A549 (cell line): ENCODE measurements around the gene MEX3B. TPM values are rescaled to one million over a fixed set of nuclear protein-coding genes. Genes with fewer than 3 reads are reported as not detected.

Experiments used
- ATAC-seq, 2 experiments: fragments of 200-7000 bp in 1 of 2; fragments of >200 bp in 1 of 2; cut with Nextera tagmentation in 1 of 2; cut with Tn5 transposase in 1 of 2; 3 replicates each; pipeline versions ENCODE4 v1.8.0 to v1.9.1; 2018 to 2020; ENCODE audit warnings: mild to moderate bottlenecking in 1 of 2, moderate library complexity in 1 of 2
- CTCF ChIA-PET: fragments of 300-600 bp; sonication (Branson Sonifier 250); formaldehyde crosslinking; extraction: SDS; loops from one replicate; lab custom pipeline; 2021; ENCODE audit warnings: antibody characterized with exemption, inconsistent platforms; lab: Yijun Ruan, JAX
- POLR2A ChIA-PET: fragments of 350-600 bp; formaldehyde crosslinking; extraction: SDS; loops from one replicate; lab custom pipeline; 2021; ENCODE audit warnings: antibody characterized with exemption, inconsistent platforms; lab: Yijun Ruan, JAX
- DNase-seq, 2 experiments: peaks; one replicate each; pipeline versions ENCODE4 v3.0.0 to v3.0.0-alpha.2; 2011 to 2016; ENCODE audit warnings: low read depth in 1 of 2, low spot score in 1 of 2
- FAIRE-seq: peaks from 2 replicates; lab custom pipeline; 2011; peaks lifted over from hg19 to GRCh38; lab: Jason Lieb, UNC
- H3K27ac ChIP-seq, 2 experiments: fragments of >200 bp; sonication (Bioruptor Twin); formaldehyde crosslinking; 3 replicates each; pipeline ENCODE4 v1.5.1; 2016 to 2017
- H3K4me1 ChIP-seq: fragments of >200 bp; sonication (Bioruptor Twin); formaldehyde crosslinking; 3 replicates; pipeline ENCODE4 v1.6.1; 2016
- H3K4me2 ChIP-seq: fragments of >200 bp; sonication (Bioruptor Twin); formaldehyde crosslinking; 3 replicates; pipeline ENCODE4 v1.6.1; 2016
- H3K4me3 ChIP-seq: fragments of >200 bp; sonication (Bioruptor Twin); formaldehyde crosslinking; 3 replicates; pipeline ENCODE4 v1.5.1; 2016
- H3K9me3 ChIP-seq: fragments of >200 bp; sonication (Bioruptor Twin); formaldehyde crosslinking; 3 replicates; pipeline ENCODE4 v1.6.1; 2016
- ATOH8 ChIP-seq: fragments of 250-450 bp; sonication (Bioruptor Pico); IDR thresholded peaks from 2 replicates; pipeline ENCODE4 v1.5.0; 2020; ENCODE audit warnings: low read depth, mild to moderate bottlenecking, moderate library complexity
- BHLHE40 ChIP-seq: IDR thresholded peaks from 2 replicates; pipeline ENCODE4 v1.6.1; 2012; ENCODE audit warnings: low read depth, low read length, inconsistent platforms
- CHD4 ChIP-seq: fragments of 200-600 bp; sonication (generic); IDR thresholded peaks from 2 replicates; pipeline ENCODE4 v1.6.1; 2016; ENCODE audit warnings: antibody characterized with exemption, mild to moderate bottlenecking, borderline replicate concordance
- EP300 ChIP-seq, 2 experiments: fragments of >200 bp; sonication (Bioruptor Twin); formaldehyde crosslinking; IDR thresholded peaks; 2 replicates in 1 of 2; 3 replicates in 1 of 2; pipeline ENCODE4 v1.6.1; 2016 to 2017
- ESRRA ChIP-seq: fragments of 150-350 bp; IDR thresholded peaks from 2 replicates; pipeline ENCODE4 v1.6.1; 2014; ENCODE audit warnings: mild to moderate bottlenecking, low read length, borderline replicate concordance
- FOXS1 ChIP-seq: fragments of 250-450 bp; sonication (Bioruptor Pico); IDR thresholded peaks from 2 replicates; pipeline ENCODE4 v1.5.0; 2020; ENCODE audit warnings: mild to moderate bottlenecking, moderate library complexity
- GATA3 ChIP-seq: IDR thresholded peaks from 2 replicates; pipeline ENCODE4 v1.6.1; 2012; ENCODE audit warnings: borderline replicate concordance
- HMGXB4 ChIP-seq: fragments of 250-450 bp; sonication (Bioruptor Pico); IDR thresholded peaks from 2 replicates; pipeline ENCODE4 v1.5.0; 2021; ENCODE audit warnings: mild to moderate bottlenecking, moderate library complexity, borderline replicate concordance
- JUNB ChIP-seq: fragments of >200 bp; sonication (Bioruptor Twin); formaldehyde crosslinking; IDR thresholded peaks from 2 replicates; pipeline ENCODE4 v1.6.1; 2016
- KDM1A ChIP-seq: fragments of 200-600 bp; sonication (generic); IDR thresholded peaks from 2 replicates; pipeline ENCODE4 v1.6.1; 2016; ENCODE audit warnings: low read depth, mild to moderate bottlenecking
- KDM5A ChIP-seq: fragments of 200-600 bp; sonication (generic); IDR thresholded peaks from 2 replicates; pipeline ENCODE4 v1.6.1; 2016; ENCODE audit warnings: antibody characterized with exemption, mild to moderate bottlenecking
- POLR2AphosphoS2 ChIP-seq: conservative IDR thresholded peaks from 2 replicates; pipeline ENCODE4 v1.6.1; 2012; ENCODE audit warnings: low read length, improper control_type of control experiment, inconsistent platforms
- RAD21 ChIP-seq, 2 experiments: fragments of >200 bp in 1 of 2; sonication (Bioruptor Twin) in 1 of 2; formaldehyde crosslinking in 1 of 2; IDR thresholded peaks in 1 of 2; conservative IDR thresholded peaks in 1 of 2; 2 replicates in 1 of 2; 3 replicates in 1 of 2; pipeline ENCODE4 v1.6.1; 2012 to 2018; ENCODE audit warnings: inconsistent platforms in 1 of 2
- RFX5 ChIP-seq: fragments of 450-650 bp; IDR thresholded peaks from 2 replicates; pipeline ENCODE4 v1.7.1; 2014; ENCODE audit warnings: antibody characterized with exemption, mild to moderate bottlenecking, moderate library complexity
- SREBF2 ChIP-seq: fragments of 450-650 bp; IDR thresholded peaks from 2 replicates; pipeline ENCODE4 v1.6.1; 2014; ENCODE audit warnings: mild to moderate bottlenecking, moderate library complexity
- TP53 ChIP-seq: fragments of 250-450 bp; sonication (Bioruptor Pico); IDR thresholded peaks from 2 replicates; pipeline ENCODE4 v1.5.0; 2021; ENCODE audit warnings: mild to moderate bottlenecking, moderate library complexity
- ZSCAN20 ChIP-seq: fragments of 250-450 bp; sonication (Bioruptor Pico); IDR thresholded peaks from 2 replicates; pipeline ENCODE4 v1.8.0; 2022; ENCODE audit warnings: mild to moderate bottlenecking, moderate library complexity
- WGBS: methylation state at CpG from one replicate; pipeline ENCODE4 v1.1.6; 2017; ENCODE audit errors: missing lambda C conversion rate; 5-methylcytosine and 5-hydroxymethylcytosine counted together
- polyA plus RNA-seq, 4 experiments: library from polyadenylated mRNA; depleted of rRNA in 3 of 4; stranded (reverse); fragments of >200 nt; fragmentation: RNase III in 1 of 4; extraction: RNeasy Plus Mini Kit Qiagen cat#74134 plus additional on column Dnase treatment in 1 of 4; gene quantifications; 2 replicates in 3 of 4; 3 replicates in 1 of 4; pipeline ENCODE4 v1.2.3, GENCODE V29; 2011 to 2017
- TF ChIP-seq, protein P1 (sequence below): IDR thresholded peaks from 2 replicates; pipeline ENCODE4 v1.6.1; 2012

MEX3B gene
- polyA plus RNA-seq, 2 of the 4 experiments (the other 2 are of a cell fraction) = 2.3 to 4.2 TPM

DNA sequence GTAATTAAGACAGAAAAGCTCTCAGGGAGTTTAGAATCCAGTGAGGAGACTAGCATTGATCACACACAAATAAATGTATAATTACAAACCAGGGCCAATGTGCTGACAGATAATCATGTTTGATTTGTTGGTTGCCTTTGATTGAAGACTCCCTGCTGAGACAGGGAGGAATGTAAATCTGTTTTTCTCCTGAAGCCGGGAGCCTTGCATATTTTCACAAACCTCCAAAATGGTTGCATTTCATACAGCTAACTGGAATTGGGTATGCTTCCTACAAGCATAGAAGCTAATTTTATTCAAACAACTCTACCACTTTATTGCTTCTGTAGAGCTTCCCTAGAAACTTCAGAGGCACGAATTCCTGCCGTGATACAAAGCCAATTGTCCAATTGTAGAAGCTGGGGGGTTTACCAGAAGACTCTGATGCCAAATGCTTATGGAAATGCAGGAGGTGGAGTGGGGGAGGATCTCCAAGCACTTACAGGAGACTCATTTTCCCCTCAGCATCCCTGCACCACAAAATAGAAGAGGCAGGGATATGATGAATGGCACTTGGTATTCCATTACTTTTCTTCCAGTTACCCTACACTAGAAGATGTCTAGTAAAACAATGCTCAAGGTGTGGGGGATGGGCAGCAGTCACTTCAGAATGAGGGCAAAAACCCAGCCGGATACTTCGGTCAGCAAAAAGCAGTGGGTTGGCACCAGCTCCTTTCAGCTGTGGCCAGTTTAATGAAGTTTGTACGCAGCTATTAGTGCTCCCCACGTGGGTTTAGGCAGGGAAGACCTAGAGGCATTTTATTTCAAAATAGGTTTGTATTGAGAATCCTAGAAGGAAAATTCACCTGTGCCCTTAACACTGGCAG is 11.4 kb upstream of the MEX3B start:
- ChIA-PET POLR2A (no interaction called here), CTCF (interaction anchor here (0.9 to 3.2 kb wide), 5 partner anchors 9 to 52 kb away, joined by 3 to 12 read pairs (median 3); no protein-coding TSS in a partner anchor)
- H3K27ac ChIP-seq = no peak overlapping the region
- H3K4me2 ChIP-seq = no peak overlapping the region
- H3K4me1 ChIP-seq = no peaks in the 10 kb centered on the region; the same call in 2 of the 3 replicates
- TF ChIP-seq ATOH8 (no peak), RAD21 (conservative IDR thresholded peaks at IDR 0.05 in 1 of 2, IDR thresholded peaks at IDR 0.05 in 1 of 2) (no peak), RFX5 (no peak)
- FAIRE-seq = no peak
- no peak for ATAC-seq
- no peaks in the 10 kb centered on the region for H3K9me3 ChIP-seq
- 33% methylated on average over 7 of the region's 7 CpGs for WGBS
- no peak overlapping the region for H3K4me3 ChIP-seq
- no peak for DNase-seq

DNA sequence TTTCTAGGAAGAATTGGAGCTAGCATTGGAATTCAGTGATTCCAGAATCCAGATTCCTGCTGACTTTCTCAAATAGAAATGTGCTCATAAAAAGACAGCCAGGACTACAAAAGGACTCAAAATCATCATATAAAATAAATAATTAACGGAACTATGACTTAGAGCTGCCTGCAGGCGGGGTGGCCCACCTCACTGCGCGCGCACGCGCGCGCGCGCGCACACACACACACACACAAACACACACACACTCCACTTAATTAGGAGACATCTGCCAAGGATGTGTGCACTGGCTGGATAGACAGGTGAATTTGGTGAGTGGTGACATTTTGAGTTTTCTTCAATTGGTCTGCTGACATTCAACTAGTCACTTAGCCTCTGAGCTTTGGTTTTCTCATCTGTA is 6.9 kb upstream of the MEX3B start:
- TF ChIP-seq BHLHE40 = no peak
- no peak for TF ChIP-seq FOXS1 (CRISPR knock-in tag)
- no peak for TF ChIP-seq GATA3
- no peak for TF ChIP-seq POLR2AphosphoS2
- no peak overlapping the region for H3K4me2 ChIP-seq
- ATAC-seq (no peak), FAIRE-seq (no peak), DNase-seq (no peak)
- no peaks in the 10 kb centered on the region for H3K9me3 ChIP-seq
- H3K27ac ChIP-seq = no peak overlapping the region
- H3K4me1 ChIP-seq = no peaks in the 10 kb centered on the region
- ChIA-PET CTCF (interaction anchor here (0.6 to 1.8 kb wide), 5 partner anchors 11 to 142 kb away, joined by 3 to 9 read pairs (median 3); no protein-coding TSS in a partner anchor), POLR2A (no interaction called here)
- no peak overlapping the region for H3K4me3 ChIP-seq
- 80% methylated on average over 12 of the region's 12 CpGs for WGBS

DNA sequence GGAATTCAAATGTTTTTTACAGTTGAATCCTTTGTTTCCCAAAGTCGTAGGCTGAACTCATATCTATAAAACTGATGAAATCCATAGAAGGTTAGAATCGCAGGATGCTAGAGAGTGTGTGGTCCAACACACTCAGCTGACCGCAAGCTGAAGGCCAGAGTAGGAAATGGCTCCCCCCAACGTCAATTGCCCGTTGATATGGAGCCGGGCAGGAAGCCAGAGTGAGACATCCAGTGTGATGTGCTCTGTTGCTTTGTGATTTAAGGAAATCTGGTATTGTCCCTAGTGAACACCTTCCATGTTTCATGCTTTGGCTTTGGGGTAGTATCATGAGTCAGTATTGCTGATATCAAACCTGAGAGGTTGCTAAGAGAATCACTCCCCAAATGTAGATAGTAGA is 5.8 kb upstream of the MEX3B start:
- DNase-seq (peak in 1 of 2 experiments; percentile 18), ATAC-seq (no peak), FAIRE-seq (no peak)
- ChIA-PET CTCF (interaction anchor here (0.7 to 1.8 kb wide), 5 partner anchors 9 to 571 kb away, joined by 3 to 9 read pairs (median 4); no protein-coding TSS in a partner anchor), POLR2A (no interaction called here)
- no peak for TF ChIP-seq HMGXB4 (CRISPR knock-in tag)
- TF ChIP-seq ESRRA = no peak
- no peak for TF ChIP-seq TP53 (CRISPR knock-in tag)
- TF ChIP-seq SREBF2 = no peak
- TF ChIP-seq ATOH8 = no peak
- no peak for TF ChIP-seq JUNB
- TF ChIP-seq ZSCAN20 (CRISPR knock-in tag) = no peak
- TF ChIP-seq, protein P1, sequence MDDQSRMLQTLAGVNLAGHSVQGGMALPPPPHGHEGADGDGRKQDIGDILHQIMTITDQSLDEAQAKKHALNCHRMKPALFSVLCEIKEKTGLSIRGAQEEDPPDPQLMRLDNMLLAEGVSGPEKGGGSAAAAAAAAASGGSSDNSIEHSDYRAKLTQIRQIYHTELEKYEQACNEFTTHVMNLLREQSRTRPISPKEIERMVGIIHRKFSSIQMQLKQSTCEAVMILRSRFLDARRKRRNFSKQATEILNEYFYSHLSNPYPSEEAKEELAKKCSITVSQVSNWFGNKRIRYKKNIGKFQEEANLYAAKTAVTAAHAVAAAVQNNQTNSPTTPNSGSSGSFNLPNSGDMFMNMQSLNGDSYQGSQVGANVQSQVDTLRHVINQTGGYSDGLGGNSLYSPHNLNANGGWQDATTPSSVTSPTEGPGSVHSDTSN = no peak
- TF ChIP-seq KDM1A = no peak
- no peak for TF ChIP-seq FOXS1 (CRISPR knock-in tag)
- no peak for TF ChIP-seq KDM5A
- TF ChIP-seq CHD4 = no peak
- no peak for TF ChIP-seq RFX5
- TF ChIP-seq EP300 (IDR thresholded peaks at IDR 0.05) = no peak
- TF ChIP-seq RAD21 (conservative IDR thresholded peaks at IDR 0.05 in 1 of 2, IDR thresholded peaks at IDR 0.05 in 1 of 2) = no peak
- Histone ChIP-seq H3K4me2 (no peak overlapping the region), H3K4me3 (no peak overlapping the region), H3K4me1 (no peaks in the 10 kb centered on the region), H3K9me3 (no peaks in the 10 kb centered on the region), H3K27ac (no peak overlapping the region)
- WGBS = 28% methylated on average over 6 of the region's 6 CpGs
